Medulla oblongata (tissue), 1 donor: ENCODE measurements around the gene ZNF652.
A peak's percentile ranks its signal among the peaks of the same experiment; 100 is the strongest.
"Not testable (repeated sequence)": the region's sequence is repeated elsewhere in the genome, so short reads cannot be mapped to it uniquely, and the experiment has no call there.

Experiments used
- DNase-seq: peaks from one replicate; pipeline ENCODE4 v3.0.0-alpha.2; 2015; ENCODE audit errors: extremely low spot score

Gene ZNF652

DNA sequence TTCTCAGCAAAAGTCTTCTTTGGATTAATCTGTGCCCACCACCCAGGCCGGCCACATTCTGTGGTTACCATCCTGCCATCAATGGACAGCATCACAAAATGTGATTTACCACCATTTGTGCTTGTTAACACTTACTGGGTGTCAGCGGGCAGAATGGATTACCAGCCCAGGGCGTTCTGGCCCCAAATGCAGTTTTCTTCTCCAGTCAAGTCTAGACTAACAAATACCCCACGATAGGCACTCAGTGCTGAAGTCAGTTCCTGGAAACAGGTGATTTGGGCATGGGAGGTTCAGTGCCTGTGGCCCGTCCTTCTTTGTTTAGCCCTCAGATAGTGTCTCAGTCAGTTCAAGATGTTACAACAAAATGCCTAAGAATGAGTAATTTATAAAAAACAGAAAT, 92.7 kb downstream of the ZNF652 start:
- no peak for DNase-seq

DNA sequence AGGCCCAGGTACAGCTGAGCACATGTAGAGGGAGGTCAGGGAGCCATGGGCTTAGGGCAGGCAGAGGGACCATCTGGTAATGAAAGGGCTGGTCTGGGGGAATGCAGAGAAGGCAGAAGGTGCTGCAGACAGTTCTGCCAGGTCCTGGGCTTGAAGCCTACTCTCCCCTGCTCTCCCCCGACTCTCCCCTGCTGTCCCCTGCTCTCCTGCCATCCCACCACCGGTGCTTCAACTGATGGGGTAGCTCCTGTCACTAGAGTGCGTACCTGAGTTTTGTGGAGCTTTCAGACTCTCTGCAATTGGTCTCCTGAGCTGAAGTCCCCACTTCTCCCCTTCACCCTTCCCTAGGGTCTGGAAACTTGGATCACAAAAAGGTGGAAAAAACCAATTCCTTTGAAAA, 94.1 kb downstream of the ZNF652 start:
- DNase-seq: no peak

DNA sequence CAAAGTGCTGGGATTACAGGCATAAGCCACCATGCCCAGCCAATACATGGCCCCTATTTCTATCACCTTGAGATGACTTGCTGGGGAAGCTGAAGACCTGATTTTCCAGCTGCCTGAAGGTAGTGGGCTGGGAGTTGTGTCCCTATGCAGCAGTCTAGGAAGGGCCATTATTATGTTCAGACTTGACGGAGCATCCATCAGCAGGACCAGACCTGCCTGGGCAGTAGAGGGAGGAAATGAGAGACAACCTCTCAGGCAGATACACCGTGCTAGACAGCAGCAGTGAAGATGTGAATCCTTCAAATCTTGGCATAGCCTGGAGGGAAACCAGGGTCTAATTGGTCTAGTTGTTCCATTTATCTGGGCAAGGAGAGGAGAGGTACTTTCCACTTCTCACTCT, 95.8 kb downstream of the ZNF652 start:
- no peak for DNase-seq

DNA sequence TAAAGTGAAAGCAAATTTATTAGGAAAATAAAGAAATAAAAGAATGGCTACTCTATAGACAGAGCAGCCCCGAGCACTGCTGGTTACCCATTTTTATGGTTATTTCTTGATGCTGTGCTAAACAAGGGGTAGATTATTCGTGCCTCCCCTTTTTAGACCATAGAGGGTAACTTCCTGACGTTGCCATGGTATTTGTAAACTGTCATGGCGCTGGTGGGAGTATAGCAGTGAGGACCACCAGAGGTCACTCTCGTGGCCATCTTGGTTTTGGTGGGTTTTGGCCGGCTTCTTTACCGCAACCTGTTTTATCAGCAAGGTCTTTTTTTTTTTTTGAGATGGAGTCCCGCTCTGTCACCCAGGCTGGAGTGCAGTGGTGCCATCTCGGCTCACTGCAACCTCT, 100.5 kb downstream of the ZNF652 start:
- not testable (repeated sequence) for DNase-seq

DNA sequence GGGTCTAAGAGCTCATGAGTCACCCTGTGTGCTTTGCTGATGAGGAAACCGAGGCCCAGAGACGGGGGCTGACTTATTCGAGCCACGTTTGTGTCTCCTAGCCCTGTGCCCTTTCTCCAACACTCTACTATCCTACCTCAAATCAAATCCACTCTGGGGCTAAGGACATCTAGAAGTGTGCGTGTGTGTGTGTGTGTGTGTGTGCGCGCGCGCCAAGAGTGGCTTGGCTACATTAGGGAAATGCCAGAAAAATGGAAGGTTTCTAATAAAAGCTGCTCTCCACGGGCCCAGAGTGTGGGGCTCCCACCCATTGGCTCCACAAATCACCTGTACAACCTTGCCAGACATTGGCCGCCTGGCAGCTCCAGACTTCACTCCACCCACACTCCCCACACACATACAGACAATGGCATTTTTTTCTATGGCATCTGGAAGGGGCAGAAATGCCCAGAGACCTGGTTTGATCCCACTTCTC, 101.2 kb downstream of the ZNF652 start:
- DNase-seq: peak; percentile 3

DNA sequence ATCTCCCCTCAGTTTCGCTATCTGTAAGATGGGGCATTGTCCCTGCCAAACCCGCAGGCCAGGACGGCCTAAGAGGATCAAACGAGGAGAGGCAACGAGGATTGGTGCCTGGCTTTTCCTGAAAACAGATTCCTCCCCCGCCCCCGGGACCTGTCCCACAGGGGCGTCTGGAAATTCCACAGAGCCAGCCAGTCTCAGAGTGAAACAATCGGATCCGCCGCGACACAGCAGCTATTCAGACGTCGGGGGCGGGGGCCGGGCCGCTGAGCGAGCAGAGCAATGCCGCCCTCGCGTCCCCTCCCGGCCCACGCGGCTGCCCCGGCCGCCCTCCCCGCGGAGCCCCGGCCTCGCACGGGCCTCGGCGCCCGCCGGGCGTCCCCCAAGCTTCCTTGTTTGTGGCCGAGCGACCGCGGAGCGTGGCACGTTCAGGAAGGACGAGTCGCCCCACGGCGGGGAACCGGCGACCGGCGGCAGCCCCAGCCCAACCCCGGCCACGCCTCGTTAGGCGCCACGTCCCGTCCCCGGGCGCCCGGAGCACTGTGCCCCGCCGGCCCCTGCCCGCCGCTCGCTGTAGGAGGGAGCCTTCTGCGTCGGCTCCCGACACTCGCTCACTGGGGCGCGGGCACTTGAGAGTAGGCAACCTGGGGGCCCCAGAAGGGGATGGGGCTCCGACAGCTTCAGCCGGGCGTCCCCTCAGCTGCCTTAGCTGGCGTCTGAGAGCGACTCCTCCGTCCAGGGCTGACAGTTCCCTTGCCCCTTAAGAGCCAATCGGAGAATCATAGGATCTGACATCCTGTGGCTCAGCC, 101.8 kb downstream of the ZNF652 start:
- no peak for DNase-seq

DNA sequence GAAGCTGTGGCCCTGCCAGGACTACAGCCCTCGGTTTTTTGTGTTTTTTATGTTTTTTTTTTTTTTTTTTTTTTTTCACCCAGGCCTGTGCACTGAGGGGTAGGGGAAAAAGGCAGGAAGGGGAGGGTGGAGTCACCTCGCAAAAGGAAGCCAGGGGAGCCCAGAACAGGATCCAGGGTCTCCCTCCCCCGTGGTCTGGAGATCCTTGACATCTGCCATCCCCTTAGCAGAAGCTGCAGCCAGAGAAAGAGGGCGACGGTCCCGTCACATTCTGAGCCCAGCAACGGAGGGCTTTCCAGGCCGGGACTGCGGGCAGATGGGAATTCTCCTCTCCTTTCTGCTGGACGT, 102.4 kb downstream of the ZNF652 start:
- DNase-seq: no peak

DNA sequence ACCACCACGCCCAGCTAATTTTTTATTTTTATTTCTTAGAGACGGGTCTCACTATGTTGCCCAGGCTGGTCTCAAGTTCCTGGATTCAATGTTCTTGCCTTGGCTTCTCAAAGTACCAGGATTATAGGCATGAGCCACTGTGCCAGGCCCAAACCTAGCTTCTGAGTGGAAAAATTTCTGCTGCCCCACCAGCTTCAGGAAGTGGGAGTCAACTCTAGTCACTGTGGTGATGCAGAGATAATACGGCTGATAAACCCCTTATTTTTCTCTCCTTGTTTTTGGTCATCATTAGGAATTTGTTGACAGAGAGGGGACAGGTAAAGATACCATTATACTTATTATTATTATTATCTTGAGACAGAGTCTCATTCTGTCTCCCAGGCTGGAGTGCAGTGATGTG, 103.7 kb downstream of the ZNF652 start:
- no peak for DNase-seq

DNA sequence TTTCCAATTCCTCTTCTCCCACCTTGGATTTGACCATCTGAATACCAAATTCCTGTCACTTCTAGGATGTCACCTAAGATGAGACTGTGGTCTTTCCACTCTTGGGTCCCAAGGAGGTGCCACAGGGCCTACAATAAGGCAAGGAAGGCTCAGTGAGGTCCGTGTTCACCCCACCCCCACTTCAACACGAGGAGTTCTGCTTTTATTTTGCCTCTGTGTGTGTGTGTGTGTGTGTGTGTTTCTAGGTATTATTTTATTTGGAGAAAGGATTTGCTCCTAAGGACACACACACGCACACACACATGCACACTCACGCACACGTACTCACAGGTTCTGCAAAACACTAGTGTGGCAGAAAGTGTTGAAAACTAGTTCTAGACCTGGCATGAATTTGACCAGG, 106.9 kb downstream of the ZNF652 start:
- DNase-seq: no peak

DNA sequence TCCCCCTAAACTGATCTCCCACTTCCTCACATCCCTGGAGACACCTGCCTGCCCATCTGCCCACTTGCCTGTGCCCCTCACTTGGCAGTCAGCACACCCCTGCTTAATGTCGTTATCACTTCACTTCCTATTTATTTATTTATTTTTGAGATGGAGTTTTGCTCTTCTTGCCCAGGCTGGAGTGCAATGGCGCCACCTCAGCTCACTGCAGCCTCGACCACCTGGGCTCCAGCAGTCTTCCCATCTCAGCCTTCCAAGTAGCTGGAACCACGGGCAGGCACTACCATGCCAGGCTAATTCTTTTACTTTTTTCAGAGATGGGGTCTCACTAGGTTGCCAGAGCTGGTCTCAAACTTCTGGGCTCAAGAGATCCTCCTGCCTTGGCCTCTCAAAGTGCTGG, 108.0 kb downstream of the ZNF652 start:
- no peak for DNase-seq

DNA sequence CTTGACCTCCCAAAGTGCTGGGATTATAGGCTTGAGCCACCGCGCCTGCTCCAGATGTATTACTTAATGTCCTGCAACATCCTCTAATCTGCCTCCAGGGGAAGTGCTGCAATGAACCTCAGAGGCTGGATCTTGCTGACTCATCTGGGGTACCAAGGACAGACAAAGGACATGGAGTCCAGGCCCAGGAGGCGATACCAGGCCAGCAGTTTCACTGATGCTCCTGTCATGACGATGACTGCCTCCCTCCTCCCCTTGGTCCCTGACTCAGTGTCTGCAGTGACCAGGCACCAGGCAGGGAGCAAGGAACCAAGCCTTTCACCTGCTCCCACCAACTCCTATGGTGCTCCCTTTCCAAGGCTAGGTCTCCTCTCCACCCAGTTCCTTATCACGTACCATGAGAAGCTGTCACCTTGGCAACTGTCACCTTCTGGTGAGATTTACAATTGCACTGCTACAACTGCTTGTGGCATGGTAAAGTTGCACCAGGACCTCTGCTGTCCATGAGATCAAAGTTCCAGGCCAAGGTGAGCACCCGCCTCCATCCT, 109.8 kb downstream of the ZNF652 start:
- DNase-seq: no peak

DNA sequence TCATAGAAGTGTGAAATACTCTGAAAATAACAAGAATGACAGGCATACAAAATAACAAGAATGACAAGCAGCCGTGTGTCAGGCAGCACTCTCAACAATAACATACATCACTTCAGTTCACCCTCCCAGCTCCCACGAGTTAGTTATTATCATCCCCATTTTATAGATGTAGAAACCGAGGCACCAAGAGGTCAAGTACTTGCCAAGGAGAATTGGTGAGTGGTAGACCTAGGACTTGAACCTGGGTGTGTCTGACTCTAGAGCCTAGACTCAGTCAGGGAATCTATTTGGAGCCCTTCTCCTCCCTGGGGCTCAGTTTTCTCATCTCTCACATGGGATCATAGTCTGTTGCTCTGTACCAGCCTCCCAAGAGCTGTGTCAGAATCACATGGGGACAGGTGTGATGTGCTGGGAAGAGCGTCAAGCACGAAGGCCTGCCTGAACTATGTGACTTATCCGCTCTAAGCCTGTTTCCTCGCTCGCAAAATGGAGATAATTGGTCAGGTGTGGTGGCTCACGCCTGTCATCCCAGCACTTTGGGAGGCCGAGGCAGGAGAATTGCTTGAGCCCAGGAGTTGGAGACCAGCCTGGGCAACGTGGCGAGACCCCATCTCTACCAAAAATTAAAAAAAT, 112.0 kb downstream of the ZNF652 start:
- no peak for DNase-seq

DNA sequence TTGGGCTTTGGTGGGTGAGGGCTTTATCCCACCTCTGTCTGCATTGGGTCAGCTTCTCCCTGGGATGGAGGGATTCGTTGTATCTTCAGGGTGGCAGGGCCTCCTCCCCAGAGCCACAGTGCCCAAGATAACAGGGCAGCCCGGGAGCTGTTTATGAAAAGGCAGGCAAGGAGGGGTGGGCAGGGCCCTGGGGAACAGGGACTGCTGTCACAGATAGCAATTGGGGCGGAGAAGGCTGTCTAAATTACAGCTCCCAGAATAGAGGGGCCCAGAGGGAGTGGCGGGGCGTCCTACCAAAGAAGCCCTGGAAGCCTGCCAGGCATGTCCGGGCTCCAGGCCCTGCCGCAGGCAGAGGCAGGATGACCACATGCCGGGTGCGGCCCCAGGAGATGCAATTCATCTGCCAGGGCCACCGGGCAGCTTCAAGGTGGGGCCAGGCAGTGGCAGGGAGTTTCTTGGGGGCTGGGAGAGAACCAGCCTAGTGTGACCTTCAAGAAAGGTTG, 112.7 kb downstream of the ZNF652 start:
- no peak for DNase-seq

DNA sequence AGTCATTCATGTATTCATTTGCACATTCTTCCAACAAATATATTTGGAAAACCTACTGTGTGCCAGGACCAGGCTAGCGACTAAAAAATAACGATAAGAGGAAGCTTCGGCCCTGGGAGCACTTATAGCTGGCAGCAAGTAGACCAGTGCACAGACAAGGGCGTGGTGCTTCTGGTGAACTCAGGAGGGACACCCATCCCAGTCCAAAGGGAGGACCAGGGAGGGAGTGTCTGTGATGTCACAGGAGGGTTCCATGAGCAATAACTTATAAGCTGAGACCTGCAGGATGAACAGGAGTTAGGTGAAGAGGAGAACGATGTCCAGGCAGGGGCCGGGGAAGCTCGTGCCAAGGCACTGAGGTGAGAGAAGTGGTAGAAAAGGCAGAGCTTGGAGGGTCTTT, 114.1 kb downstream of the ZNF652 start:
- DNase-seq: no peak

DNA sequence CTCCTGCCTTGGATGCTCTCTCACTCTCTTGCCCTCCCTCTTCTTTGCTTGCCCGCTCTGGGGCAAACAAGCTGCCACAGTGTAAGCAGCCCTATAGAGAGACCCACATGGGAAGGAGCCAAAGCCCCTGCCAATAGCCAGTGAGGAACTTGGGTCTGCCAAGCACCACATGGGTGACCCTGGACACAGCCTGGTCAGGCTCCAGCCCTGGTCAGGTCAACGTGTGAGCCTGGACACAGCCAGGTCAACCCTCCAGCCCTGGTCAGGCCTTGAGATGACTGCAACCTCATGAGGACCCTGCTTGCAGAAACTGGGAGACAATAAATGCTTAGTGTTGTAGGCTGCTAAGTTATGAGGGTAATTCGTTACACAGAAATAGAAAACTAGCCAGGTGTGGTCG, 117.2 kb downstream of the ZNF652 start:
- DNase-seq: no peak
